Testis (tissue), 2 donors: Measurements from ENCODE around the gene PFDN5.

Source experiments
- POLR2A ChIP-seq: fragments of 450-650 bp; IDR thresholded peaks from one replicate; pipeline ENCODE4 v1.6.1; 2017; ENCODE audit warnings: antibody characterized with exemption, mild to moderate bottlenecking, moderate library complexity
- TF ChIP-seq, protein P1 (sequence below), 3 experiments: fragments of 450-650 bp in 2 of 3; fragments of 200-600 bp in 1 of 3; sonication (generic) in 1 of 3; IDR thresholded peaks; one replicate each; pipeline ENCODE4 v1.5.1; 2016 to 2019; ENCODE audit warnings: antibody characterized with exemption in 3 of 3, mild to moderate bottlenecking in 2 of 3, moderate library complexity in 1 of 3

DNA sequence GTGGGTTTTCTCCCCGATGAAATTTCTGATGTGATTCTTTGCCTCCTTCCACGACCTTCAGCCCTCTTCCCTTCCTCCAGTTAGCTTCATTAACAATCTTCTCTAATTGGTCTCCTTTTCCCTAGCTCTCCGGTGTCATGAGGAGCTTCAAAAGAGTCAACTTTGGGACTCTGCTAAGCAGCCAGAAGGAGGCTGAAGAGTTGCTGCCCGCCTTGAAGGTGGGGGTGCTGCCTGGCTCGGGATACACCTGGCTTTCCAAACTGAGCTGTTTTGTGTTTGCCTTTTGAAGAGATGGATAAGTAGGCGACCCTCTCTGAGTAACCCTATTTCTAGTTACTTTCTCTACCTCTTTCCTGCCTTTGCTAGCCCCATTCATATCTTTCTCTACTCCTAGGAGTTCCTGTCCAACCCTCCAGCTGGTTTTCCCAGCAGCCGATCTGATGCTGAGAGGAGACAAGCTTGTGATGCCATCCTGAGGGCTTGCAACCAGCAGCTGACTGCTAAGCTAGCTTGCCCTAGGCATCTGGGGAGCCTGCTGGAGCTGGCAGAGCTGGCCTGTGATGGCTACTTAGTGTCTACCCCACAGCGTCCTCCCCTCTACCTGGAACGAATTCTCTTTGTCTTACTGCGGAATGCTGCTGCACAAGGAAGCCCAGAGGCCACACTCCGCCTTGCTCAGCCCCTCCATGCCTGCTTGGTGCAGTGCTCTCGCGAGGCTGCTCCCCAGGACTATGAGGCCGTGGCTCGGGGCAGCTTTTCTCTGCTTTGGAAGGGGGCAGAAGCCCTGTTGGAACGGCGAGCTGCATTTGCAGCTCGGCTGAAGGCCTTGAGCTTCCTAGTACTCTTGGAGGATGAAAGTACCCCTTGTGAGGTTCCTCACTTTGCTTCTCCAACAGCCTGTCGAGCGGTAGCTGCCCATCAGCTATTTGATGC is 26.4 kb upstream of the PFDN5 start:
- TF ChIP-seq, protein P1, sequence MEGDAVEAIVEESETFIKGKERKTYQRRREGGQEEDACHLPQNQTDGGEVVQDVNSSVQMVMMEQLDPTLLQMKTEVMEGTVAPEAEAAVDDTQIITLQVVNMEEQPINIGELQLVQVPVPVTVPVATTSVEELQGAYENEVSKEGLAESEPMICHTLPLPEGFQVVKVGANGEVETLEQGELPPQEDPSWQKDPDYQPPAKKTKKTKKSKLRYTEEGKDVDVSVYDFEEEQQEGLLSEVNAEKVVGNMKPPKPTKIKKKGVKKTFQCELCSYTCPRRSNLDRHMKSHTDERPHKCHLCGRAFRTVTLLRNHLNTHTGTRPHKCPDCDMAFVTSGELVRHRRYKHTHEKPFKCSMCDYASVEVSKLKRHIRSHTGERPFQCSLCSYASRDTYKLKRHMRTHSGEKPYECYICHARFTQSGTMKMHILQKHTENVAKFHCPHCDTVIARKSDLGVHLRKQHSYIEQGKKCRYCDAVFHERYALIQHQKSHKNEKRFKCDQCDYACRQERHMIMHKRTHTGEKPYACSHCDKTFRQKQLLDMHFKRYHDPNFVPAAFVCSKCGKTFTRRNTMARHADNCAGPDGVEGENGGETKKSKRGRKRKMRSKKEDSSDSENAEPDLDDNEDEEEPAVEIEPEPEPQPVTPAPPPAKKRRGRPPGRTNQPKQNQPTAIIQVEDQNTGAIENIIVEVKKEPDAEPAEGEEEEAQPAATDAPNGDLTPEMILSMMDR (IDR thresholded peaks at IDR 0.05): no peak
- TF ChIP-seq POLR2A: no peak
